Measurements from ENCODE around the gene NPAS3.

NPAS3 gene

GRCh38 chr14:33369041-33369440, 430.4 kb downstream of the NPAS3 start:
- in situ Hi-C loops (cut with MboI; ENCODE audit: low sequenced_read_pairs): no loop called here

- in situ Hi-C loops (cut with MboI; ENCODE audit: low sequenced_read_pairs): no loop called here
Observed at GRCh38 chr14:33369972-33370371, 431.3 kb downstream of the NPAS3 start.

GRCh38 chr14:33370426-33370825, 431.7 kb downstream of the NPAS3 start:
- in situ Hi-C loops (cut with MboI; ENCODE audit: low sequenced_read_pairs): no loop called here

- in situ Hi-C loops (cut with MboI; ENCODE audit: low sequenced_read_pairs): no loop called here
Observed at GRCh38 chr14:33375196-33375595, 436.5 kb downstream of the NPAS3 start.

GRCh38 chr14:33375786-33376185, 437.1 kb downstream of the NPAS3 start:
- in situ Hi-C loops (cut with MboI; ENCODE audit: low sequenced_read_pairs): no loop called here

GRCh38 chr14:33376510-33376909, 437.8 kb downstream of the NPAS3 start:
- in situ Hi-C loops (cut with MboI; ENCODE audit: low sequenced_read_pairs): no loop called here

GRCh38 chr14:33377596-33378390, 439.1 kb downstream of the NPAS3 start:
- in situ Hi-C loops (cut with MboI; ENCODE audit: low sequenced_read_pairs): no loop called here

GRCh38 chr14:33381717-33382116, 443.0 kb downstream of the NPAS3 start:
- in situ Hi-C loops (cut with MboI; ENCODE audit: low sequenced_read_pairs): no loop called here

- in situ Hi-C loops (cut with MboI; ENCODE audit: low sequenced_read_pairs): no loop called here
Observed at GRCh38 chr14:33386140-33386539, 447.5 kb downstream of the NPAS3 start.

- in situ Hi-C loops (cut with MboI; ENCODE audit: low sequenced_read_pairs): no loop called here
Observed at GRCh38 chr14:33386781-33387180, 448.1 kb downstream of the NPAS3 start.

GRCh38 chr14:33390335-33390734, 451.7 kb downstream of the NPAS3 start:
- in situ Hi-C loops (cut with MboI; ENCODE audit: low sequenced_read_pairs): no loop called here

GRCh38 chr14:33393231-33393894, 454.7 kb downstream of the NPAS3 start:
- in situ Hi-C loops (cut with MboI; ENCODE audit: low sequenced_read_pairs): no loop called here

GRCh38 chr14:33393895-33394368, 455.3 kb downstream of the NPAS3 start:
- in situ Hi-C loops (cut with MboI; ENCODE audit: low sequenced_read_pairs): no loop called here

GRCh38 chr14:33401311-33401710, 462.6 kb downstream of the NPAS3 start:
- in situ Hi-C loops (cut with MboI; ENCODE audit: low sequenced_read_pairs): no loop called here

- in situ Hi-C loops (cut with MboI; ENCODE audit: low sequenced_read_pairs): no loop called here
Observed at GRCh38 chr14:33402604-33403003, 463.9 kb downstream of the NPAS3 start.

GRCh38 chr14:33404054-33404453, 465.4 kb downstream of the NPAS3 start:
- in situ Hi-C loops (cut with MboI; ENCODE audit: low sequenced_read_pairs): no loop called here

GRCh38 chr14:33404964-33405574, 466.4 kb downstream of the NPAS3 start:
- in situ Hi-C loops (cut with MboI; ENCODE audit: low sequenced_read_pairs): no loop called here

GRCh38 chr14:33406766-33407165, 468.1 kb downstream of the NPAS3 start:
- in situ Hi-C loops (cut with MboI; ENCODE audit: low sequenced_read_pairs): no loop called here

- in situ Hi-C loops (cut with MboI; ENCODE audit: low sequenced_read_pairs): no loop called here
Observed at GRCh38 chr14:33408291-33408690, 469.6 kb downstream of the NPAS3 start.

- in situ Hi-C loops (cut with MboI; ENCODE audit: low sequenced_read_pairs): no loop called here
Observed at GRCh38 chr14:33412450-33412849, 473.8 kb downstream of the NPAS3 start.

GRCh38 chr14:33413381-33413780, 474.7 kb downstream of the NPAS3 start:
- in situ Hi-C loops (cut with MboI; ENCODE audit: low sequenced_read_pairs): no loop called here

GRCh38 chr14:33414041-33414440, 475.4 kb downstream of the NPAS3 start:
- in situ Hi-C loops (cut with MboI; ENCODE audit: low sequenced_read_pairs): no loop called here
